Measurements from ENCODE around the gene SUPT16H.

The SUPT16H gene

DNA sequence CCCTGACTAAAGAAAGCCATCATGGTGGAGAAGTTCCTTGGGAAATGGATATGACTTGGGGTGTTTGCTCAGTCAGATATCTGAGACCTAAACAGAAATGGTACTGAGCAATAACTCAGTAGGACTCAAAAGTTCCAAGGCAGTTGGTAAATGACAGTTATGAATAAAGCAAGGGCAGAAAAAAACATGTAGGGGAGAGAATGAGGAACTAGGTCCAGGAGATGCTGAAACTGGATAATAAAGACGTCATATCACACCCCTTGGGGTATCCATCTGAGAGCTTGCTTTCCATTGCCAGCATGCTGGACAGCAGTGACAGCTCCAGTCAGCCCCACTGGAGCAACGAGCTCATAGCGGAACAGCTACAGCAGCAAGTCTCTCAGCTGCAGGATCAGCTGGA lies 66.4 kb downstream of the SUPT16H start:
- DNase-seq, result peak; percentile 35 to 81 (median 80)
- ChIA-PET POLR2A (interaction anchor here (1.5 kb wide), 1 partner anchor 72 kb away, joined by 3 read pairs; no protein-coding TSS in a partner anchor), CTCF (interaction anchor here (1.1 to 1.3 kb wide), 3 partner anchors 10 to 19 kb away, joined by 3 read pairs; no protein-coding TSS in a partner anchor)
- H3K4me3 ChIP-seq (ENCODE audit: control insufficient read depth in 1 of 7, extremely low read depth in 1 of 7, insufficient read depth in 4 of 7, low read depth in 2 of 7, low read length in 6 of 7), result no peak overlapping the region
- 71% methylated on average over 2 of the region's 3 CpGs for WGBS (ENCODE audit: insufficient coverage)
- no peak overlapping the region for H3K27ac ChIP-seq (ENCODE audit: insufficient read depth in 1 of 2, low read depth in 1 of 2, low read length in 2 of 2, poor library complexity in 1 of 2, severe bottlenecking in 2 of 2)
- H3K36me3 ChIP-seq (ENCODE audit: control insufficient read depth in 4 of 4, insufficient read depth in 4 of 4, low read length in 3 of 4), result no peaks in the 10 kb centered on the region
- H3K9me3 ChIP-seq (ENCODE audit: control extremely low read depth in 1 of 5, control insufficient read depth in 4 of 5, insufficient read depth in 2 of 5, low read depth in 1 of 5, low read length in 4 of 5), result no peaks in the 10 kb centered on the region
- H3K4me1 ChIP-seq (ENCODE audit: control extremely low read depth in 1 of 4, control insufficient read depth in 4 of 4, insufficient read depth in 4 of 4, low read length in 3 of 4), result peaks cover 2 to 21% (median 11%) of the 10 kb centered on the region in 4 experiments
- no peaks in the 10 kb centered on the region for H3K27me3 ChIP-seq (replicated peaks in 2 of 5; ENCODE audit: control insufficient read depth in 4 of 5, insufficient read depth in 5 of 5, low read length in 4 of 5)

DNA sequence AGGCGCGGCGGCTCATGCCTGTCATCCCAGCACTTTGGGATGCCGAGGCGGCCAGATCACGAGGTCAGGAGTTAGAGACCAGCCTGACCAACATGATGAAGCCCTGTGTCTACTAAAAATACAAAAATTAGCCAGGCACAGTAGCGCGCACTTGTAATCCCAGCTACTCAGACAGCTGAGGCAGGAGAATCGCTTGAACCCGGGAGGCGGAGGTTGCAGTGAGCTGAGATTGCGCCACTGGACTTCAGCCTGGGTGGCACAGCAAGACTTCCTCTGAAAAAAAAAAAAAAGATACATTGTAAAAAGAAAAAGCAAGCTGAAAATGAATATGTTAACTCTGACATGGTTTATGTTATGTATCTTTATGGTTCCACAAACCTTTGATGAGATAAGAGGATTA lies 70.3 kb downstream of the SUPT16H start:
- no peak overlapping the region for H3K4me3 ChIP-seq (ENCODE audit: control insufficient read depth in 1 of 7, extremely low read depth in 1 of 7, insufficient read depth in 4 of 7, low read depth in 2 of 7, low read length in 6 of 7)
- WGBS (ENCODE audit: insufficient coverage), result 100% methylated on average over 8 of the region's 12 CpGs
- ChIA-PET POLR2A (no interaction called here), CTCF (no interaction called here)
- no peaks in the 10 kb centered on the region for H3K36me3 ChIP-seq (ENCODE audit: control insufficient read depth in 4 of 4, insufficient read depth in 4 of 4, low read length in 3 of 4)
- H3K9me3 ChIP-seq (ENCODE audit: control extremely low read depth in 1 of 5, control insufficient read depth in 4 of 5, insufficient read depth in 2 of 5, low read depth in 1 of 5, low read length in 4 of 5), result no peaks in the 10 kb centered on the region
- no peak overlapping the region for H3K27ac ChIP-seq (ENCODE audit: insufficient read depth in 1 of 2, low read depth in 1 of 2, low read length in 2 of 2, poor library complexity in 1 of 2, severe bottlenecking in 2 of 2)
- H3K27me3 ChIP-seq (replicated peaks in 2 of 5; ENCODE audit: control insufficient read depth in 4 of 5, insufficient read depth in 5 of 5, low read length in 4 of 5), result no peaks in the 10 kb centered on the region
- peaks cover 2 to 17% (median 12%) of the 10 kb centered on the region in 4 experiments for H3K4me1 ChIP-seq (ENCODE audit: control extremely low read depth in 1 of 4, control insufficient read depth in 4 of 4, insufficient read depth in 4 of 4, low read length in 3 of 4)
- DNase-seq, result no peak

DNA sequence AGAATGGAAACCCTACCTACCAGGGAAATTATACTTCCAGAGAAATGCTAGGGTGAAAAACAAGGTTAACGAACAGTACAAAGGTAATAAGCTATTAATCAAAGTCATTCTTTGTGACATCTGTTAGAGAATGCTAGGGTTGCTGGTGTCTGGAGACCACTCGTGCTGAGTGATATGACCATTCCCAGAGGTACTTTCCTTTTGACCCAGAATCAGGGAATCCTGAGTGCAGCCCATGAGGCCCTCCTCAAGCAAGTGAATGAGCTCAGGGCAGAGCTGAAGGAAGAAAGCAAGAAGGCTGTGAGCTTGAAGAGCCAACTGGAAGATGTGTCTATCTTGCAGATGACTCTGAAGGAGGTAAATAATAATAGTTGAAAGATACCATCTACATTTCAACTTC lies 72.2 kb downstream of the SUPT16H start:
- peaks cover 5 to 12% (median 10%) of the 10 kb centered on the region in 4 experiments for H3K4me1 ChIP-seq (ENCODE audit: control extremely low read depth in 1 of 4, control insufficient read depth in 4 of 4, insufficient read depth in 4 of 4, low read length in 3 of 4)
- WGBS (ENCODE audit: insufficient coverage), result 92% methylated on average over 2 of the region's 2 CpGs
- no peaks in the 10 kb centered on the region for H3K27me3 ChIP-seq (replicated peaks in 2 of 5; ENCODE audit: control insufficient read depth in 4 of 5, insufficient read depth in 5 of 5, low read length in 4 of 5)
- no peaks in the 10 kb centered on the region for H3K36me3 ChIP-seq (ENCODE audit: control insufficient read depth in 4 of 4, insufficient read depth in 4 of 4, low read length in 3 of 4)
- DNase-seq, result no peak
- H3K9me3 ChIP-seq (ENCODE audit: control extremely low read depth in 1 of 5, control insufficient read depth in 4 of 5, insufficient read depth in 2 of 5, low read depth in 1 of 5, low read length in 4 of 5), result no peaks in the 10 kb centered on the region
- H3K4me3 ChIP-seq (ENCODE audit: control insufficient read depth in 1 of 7, extremely low read depth in 1 of 7, insufficient read depth in 4 of 7, low read depth in 2 of 7, low read length in 6 of 7), result no peak overlapping the region
- ChIA-PET POLR2A (no interaction called here), CTCF (interaction anchor here (0.7 to 1.4 kb wide), 5 partner anchors 8 to 1863 kb away, joined by 3 to 6 read pairs (median 3); no protein-coding TSS in a partner anchor)
- no peak overlapping the region for H3K27ac ChIP-seq (ENCODE audit: insufficient read depth in 1 of 2, low read depth in 1 of 2, low read length in 2 of 2, poor library complexity in 1 of 2, severe bottlenecking in 2 of 2)

DNA sequence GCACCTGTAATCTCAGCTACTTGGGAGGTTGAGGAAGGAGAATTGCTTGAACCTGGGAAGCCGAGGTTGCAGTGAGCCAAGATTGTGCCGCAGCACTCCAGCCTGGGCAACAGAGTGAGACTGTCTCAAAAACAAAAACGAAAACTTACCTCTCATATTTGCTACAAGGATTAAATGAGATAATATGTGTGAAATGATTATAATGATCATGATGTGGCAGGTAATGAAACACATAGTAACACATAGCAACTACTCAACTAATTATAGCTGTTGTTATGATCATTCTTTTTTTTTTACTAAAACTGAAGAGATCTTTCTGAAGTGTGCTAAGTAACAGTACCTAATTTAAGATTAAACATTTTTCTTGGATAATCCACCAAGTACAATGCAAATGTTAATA lies 73.9 kb downstream of the SUPT16H start:
- no CpG with 5 or more reads among the region's 3 CpGs for WGBS (ENCODE audit: insufficient coverage)
- Histone ChIP-seq H3K27me3 (replicated peaks in 2 of 5; ENCODE audit: control insufficient read depth in 4 of 5, insufficient read depth in 5 of 5, low read length in 4 of 5) (no peaks in the 10 kb centered on the region), H3K36me3 (ENCODE audit: control insufficient read depth in 4 of 4, insufficient read depth in 4 of 4, low read length in 3 of 4) (no peaks in the 10 kb centered on the region), H3K9me3 (ENCODE audit: control extremely low read depth in 1 of 5, control insufficient read depth in 4 of 5, insufficient read depth in 2 of 5, low read depth in 1 of 5, low read length in 4 of 5) (no peaks in the 10 kb centered on the region), H3K4me3 (ENCODE audit: control insufficient read depth in 1 of 7, extremely low read depth in 1 of 7, insufficient read depth in 4 of 7, low read depth in 2 of 7, low read length in 6 of 7) (no peak overlapping the region), H3K27ac (ENCODE audit: insufficient read depth in 1 of 2, low read depth in 1 of 2, low read length in 2 of 2, poor library complexity in 1 of 2, severe bottlenecking in 2 of 2) (no peak overlapping the region), H3K4me1 (ENCODE audit: control extremely low read depth in 1 of 4, control insufficient read depth in 4 of 4, insufficient read depth in 4 of 4, low read length in 3 of 4) (peaks cover 5 to 12% (median 10%) of the 10 kb centered on the region in 4 experiments)
- DNase-seq, result no peak
- ChIA-PET POLR2A (no interaction called here), CTCF (interaction anchor here (1.5 kb wide), 1 partner anchor 17 kb away, joined by 5 read pairs; no protein-coding TSS in a partner anchor)

DNA sequence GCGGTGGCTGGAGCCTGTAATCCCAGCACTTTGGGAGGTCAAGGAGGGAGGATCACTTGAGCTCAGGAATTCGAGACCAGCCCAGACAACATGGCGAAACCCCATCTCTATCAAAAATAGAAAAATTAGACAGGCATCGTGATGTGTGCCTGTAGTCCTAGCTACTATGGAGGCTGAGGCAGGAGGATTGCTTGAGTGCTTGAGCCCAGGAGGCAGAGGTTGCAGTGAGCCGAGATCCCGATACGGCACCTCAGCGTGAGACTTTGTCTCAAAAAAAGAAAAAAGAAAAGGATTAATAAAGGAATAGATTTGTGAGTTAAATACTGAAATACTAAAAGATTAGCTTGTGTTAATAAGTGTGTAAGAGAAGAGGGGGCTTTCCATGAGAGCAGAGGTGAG lies 74.6 kb downstream of the SUPT16H start:
- ChIA-PET POLR2A (interaction anchor here (0.8 kb wide), 1 partner anchor 74 kb away, joined by 3 read pairs; no protein-coding TSS in a partner anchor), CTCF (interaction anchor here (1.5 kb wide), 1 partner anchor 18 kb away, joined by 5 read pairs; no protein-coding TSS in a partner anchor)
- peak overlapping the region; percentile 33 to 66 for H3K27ac ChIP-seq (ENCODE audit: insufficient read depth in 1 of 2, low read depth in 1 of 2, low read length in 2 of 2, poor library complexity in 1 of 2, severe bottlenecking in 2 of 2)
- no peaks in the 10 kb centered on the region for H3K36me3 ChIP-seq (ENCODE audit: control insufficient read depth in 4 of 4, insufficient read depth in 4 of 4, low read length in 3 of 4)
- H3K27me3 ChIP-seq (replicated peaks in 2 of 5; ENCODE audit: control insufficient read depth in 4 of 5, insufficient read depth in 5 of 5, low read length in 4 of 5), result no peaks in the 10 kb centered on the region
- H3K4me3 ChIP-seq (ENCODE audit: control insufficient read depth in 1 of 7, extremely low read depth in 1 of 7, insufficient read depth in 4 of 7, low read depth in 2 of 7, low read length in 6 of 7), result peak overlapping the region in 6 of 7 experiments; percentile 40 to 76 (median 64)
- no peak for DNase-seq
- H3K9me3 ChIP-seq (ENCODE audit: control extremely low read depth in 1 of 5, control insufficient read depth in 4 of 5, insufficient read depth in 2 of 5, low read depth in 1 of 5, low read length in 4 of 5), result no peaks in the 10 kb centered on the region
- H3K4me1 ChIP-seq (ENCODE audit: control extremely low read depth in 1 of 4, control insufficient read depth in 4 of 4, insufficient read depth in 4 of 4, low read length in 3 of 4), result peaks cover 5 to 12% (median 10%) of the 10 kb centered on the region in 4 experiments
- 100% methylated on average over 4 of the region's 8 CpGs for WGBS (ENCODE audit: insufficient coverage)

DNA sequence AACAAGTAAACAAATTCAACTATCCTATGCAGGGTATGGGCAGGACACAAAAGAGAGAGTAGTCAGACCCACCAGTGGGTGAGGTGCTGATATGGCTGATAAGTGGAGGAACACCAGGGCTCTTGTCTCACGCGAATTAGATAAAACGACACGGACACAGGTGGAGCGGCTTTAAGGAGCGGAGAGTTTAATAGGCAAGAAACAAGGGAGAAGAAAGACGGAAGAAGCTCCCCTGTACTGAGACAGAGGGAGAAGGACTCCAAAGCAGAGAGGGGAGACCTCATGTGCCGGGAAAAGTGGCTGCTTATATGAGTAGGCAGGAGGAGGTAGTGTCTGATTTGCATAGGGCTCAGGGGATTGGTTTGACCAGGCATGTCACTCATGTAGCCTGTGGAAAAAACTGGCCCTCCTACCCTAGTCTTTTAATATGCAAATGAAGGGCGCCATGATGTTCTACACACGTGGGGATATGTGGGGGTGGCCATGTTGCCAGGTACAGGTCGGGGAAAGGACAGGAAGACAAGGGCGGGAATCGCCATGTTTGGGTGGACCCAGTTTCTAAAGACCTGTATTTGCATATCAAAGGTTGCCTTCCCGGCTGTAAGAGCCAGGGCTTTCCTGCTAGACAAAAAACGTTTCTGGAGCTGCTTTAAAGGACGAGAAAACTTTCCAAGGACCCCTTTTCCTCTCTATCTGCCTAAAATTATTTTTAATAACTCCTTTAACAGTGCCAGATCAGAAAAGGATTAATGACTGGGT lies 75.2 kb downstream of the SUPT16H start:
- CTCF ChIA-PET, result interaction anchor here (1.0 to 1.5 kb wide), 3 partner anchors 18 to 70 kb away, joined by 3 to 11 read pairs (median 5); no protein-coding TSS in a partner anchor
- Histone ChIP-seq H3K9me3 (ENCODE audit: control extremely low read depth in 1 of 5, control insufficient read depth in 4 of 5, insufficient read depth in 2 of 5, low read depth in 1 of 5, low read length in 4 of 5) (no peaks in the 10 kb centered on the region), H3K27ac (ENCODE audit: insufficient read depth in 1 of 2, low read depth in 1 of 2, low read length in 2 of 2, poor library complexity in 1 of 2, severe bottlenecking in 2 of 2) (peak overlapping the region; percentile 33 to 75), H3K36me3 (ENCODE audit: control insufficient read depth in 4 of 4, insufficient read depth in 4 of 4, low read length in 3 of 4) (no peaks in the 10 kb centered on the region), H3K27me3 (replicated peaks in 2 of 5; ENCODE audit: control insufficient read depth in 4 of 5, insufficient read depth in 5 of 5, low read length in 4 of 5) (no peaks in the 10 kb centered on the region), H3K4me1 (ENCODE audit: control extremely low read depth in 1 of 4, control insufficient read depth in 4 of 4, insufficient read depth in 4 of 4, low read length in 3 of 4) (peaks cover 5 to 12% (median 10%) of the 10 kb centered on the region in 4 experiments), H3K4me3 (ENCODE audit: control insufficient read depth in 1 of 7, extremely low read depth in 1 of 7, insufficient read depth in 4 of 7, low read depth in 2 of 7, low read length in 6 of 7) (peak overlapping the region; percentile 26 to 76 (median 62))
- DNase-seq, result peak; percentile 83 to 92 (median 91)
- 3% methylated on average over 15 of the region's 16 CpGs for WGBS (ENCODE audit: insufficient coverage)
- POLR2A ChIA-PET, result interaction anchor here (0.8 to 1.1 kb wide), 2 partner anchors 11 to 74 kb away, joined by 3 read pairs; no protein-coding TSS in a partner anchor

DNA sequence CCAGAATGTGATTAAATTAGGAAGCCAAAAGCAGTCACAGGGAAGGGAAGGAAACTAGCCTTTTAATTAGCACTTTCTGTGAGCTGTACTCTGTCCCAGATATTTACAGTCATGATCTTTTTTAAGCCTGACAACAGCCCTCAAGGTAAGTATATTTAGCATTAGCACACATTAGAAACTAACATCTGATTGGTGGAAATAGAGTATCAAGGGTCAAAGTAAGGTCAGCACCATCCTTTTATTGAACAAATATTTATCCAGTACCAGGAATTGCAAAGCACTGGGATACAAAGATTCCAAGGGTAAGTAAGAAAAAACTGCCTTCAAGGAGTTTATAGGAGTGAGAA lies 75.7 kb downstream of the SUPT16H start:
- peak overlapping the region; percentile 26 to 76 (median 62) for H3K4me3 ChIP-seq (ENCODE audit: control insufficient read depth in 1 of 7, extremely low read depth in 1 of 7, insufficient read depth in 4 of 7, low read depth in 2 of 7, low read length in 6 of 7)
- DNase-seq, result peak in 1 of 3 donors; percentile 9
- ChIA-PET POLR2A (interaction anchor here (1.0 to 1.1 kb wide), 2 partner anchors 9 to 10 kb away, joined by 3 read pairs; no protein-coding TSS in a partner anchor), CTCF (interaction anchor here (1.0 to 1.6 kb wide), 3 partner anchors 12 to 70 kb away, joined by 3 to 11 read pairs (median 5); no protein-coding TSS in a partner anchor)
- H3K9me3 ChIP-seq (ENCODE audit: control extremely low read depth in 1 of 5, control insufficient read depth in 4 of 5, insufficient read depth in 2 of 5, low read depth in 1 of 5, low read length in 4 of 5), result no peaks in the 10 kb centered on the region
- no peaks in the 10 kb centered on the region for H3K36me3 ChIP-seq (ENCODE audit: control insufficient read depth in 4 of 4, insufficient read depth in 4 of 4, low read length in 3 of 4)
- H3K27me3 ChIP-seq (replicated peaks in 2 of 5; ENCODE audit: control insufficient read depth in 4 of 5, insufficient read depth in 5 of 5, low read length in 4 of 5), result no peaks in the 10 kb centered on the region
- H3K4me1 ChIP-seq (ENCODE audit: control extremely low read depth in 1 of 4, control insufficient read depth in 4 of 4, insufficient read depth in 4 of 4, low read length in 3 of 4), result peaks cover 5 to 12% (median 10%) of the 10 kb centered on the region in 4 experiments
- H3K27ac ChIP-seq (ENCODE audit: insufficient read depth in 1 of 2, low read depth in 1 of 2, low read length in 2 of 2, poor library complexity in 1 of 2, severe bottlenecking in 2 of 2), result peak overlapping the region in 1 of 2 experiments; percentile 75
